IMR-90 (cell line): ENCODE results near the gene CCR5AS.

Experiments
- ATAC-seq: fragments of 200-7000 bp; cut with Tn5 transposase; 2 replicates; pipeline ENCODE4 v1.9.1; 2020; ENCODE audit warnings: low read depth, mild to moderate bottlenecking, moderate library complexity
- BruUV-seq: library from RNA; stranded (reverse); fragments of 400-500 nt; replicated peaks from 2 replicates; lab custom pipeline; 2021; lab: Mats Ljungman, UMichigan
- CTCF ChIA-PET: fragments of 300-600 bp; formaldehyde crosslinking; extraction: SDS; loops from one replicate; lab custom pipeline; 2021; ENCODE audit warnings: antibody characterized with exemption; lab: Yijun Ruan, JAX
- POLR2A ChIA-PET: fragments of 300-600 bp; sonication (Branson Sonifier 250); formaldehyde crosslinking; loops from one replicate; lab custom pipeline; 2022; ENCODE audit warnings: antibody characterized with exemption; ENCODE audit not compliant: unreplicated experiment; lab: Charles Lee
- DNase-seq: peaks from one replicate; pipeline ENCODE4 v3.0.0; 2013
- H2AFZ ChIP-seq: replicated peaks from 2 replicates; pipeline ENCODE3; 2013; ENCODE audit warnings: low read length, mild to moderate bottlenecking; ENCODE audit not compliant: poor library complexity
- H2AK5ac ChIP-seq: 2 replicates; pipeline ENCODE4 v1.6.1; 2013; ENCODE audit warnings: low read depth, low read length, inconsistent platforms
- H2AK9ac ChIP-seq: replicated peaks from 2 replicates; pipeline ENCODE3; 2013; ENCODE audit warnings: mild to moderate bottlenecking, low read depth, low read length, moderate library complexity; ENCODE audit not compliant: poor library complexity
- H2BK120ac ChIP-seq: 2 replicates; pipeline ENCODE4 v1.6.1; 2013; ENCODE audit warnings: low read depth, low read length, inconsistent platforms
- H2BK15ac ChIP-seq: 3 replicates; pipeline ENCODE4 v1.6.1; 2013; ENCODE audit warnings: low read depth, low read length, inconsistent platforms
- H2BK20ac ChIP-seq: 2 replicates; pipeline ENCODE4 v1.6.1; 2013; ENCODE audit warnings: low read depth, mild to moderate bottlenecking, inconsistent platforms, low read length, moderate library complexity
- H2BK5ac ChIP-seq: 2 replicates; pipeline ENCODE4 v1.6.1; 2013; ENCODE audit warnings: mild to moderate bottlenecking, low read depth, low read length, inconsistent platforms; ENCODE audit not compliant: poor library complexity, severe bottlenecking
- H3K14ac ChIP-seq: replicated peaks from 2 replicates; pipeline ENCODE4 v1.6.1; 2013; ENCODE audit warnings: low read depth, low read length, inconsistent platforms
- H3K18ac ChIP-seq: 2 replicates; pipeline ENCODE4 v1.6.1; 2013; ENCODE audit warnings: low read depth, low read length, control low read depth
- H3K23ac ChIP-seq: 2 replicates; pipeline ENCODE4 v1.6.1; 2013; ENCODE audit warnings: low read depth, low read length, inconsistent platforms
- H3K27ac ChIP-seq: 2 replicates; pipeline ENCODE4 v1.5.1; 2013; ENCODE audit warnings: mild to moderate bottlenecking, control low read depth, low read length; ENCODE audit not compliant: insufficient read depth
- H3K27me3 ChIP-seq: 2 replicates; pipeline ENCODE4 v1.6.1; 2013; ENCODE audit warnings: low read length; ENCODE audit not compliant: control insufficient read depth, insufficient read depth
- H3K36me3 ChIP-seq: 2 replicates; pipeline ENCODE4 v1.6.1; 2013; ENCODE audit warnings: low read length, mixed read lengths; ENCODE audit not compliant: control insufficient read depth, insufficient read depth
- H3K4ac ChIP-seq: 2 replicates; pipeline ENCODE4 v1.6.1; 2013; ENCODE audit warnings: low read depth, low read length, inconsistent platforms
- H3K4me1 ChIP-seq: 2 replicates; pipeline ENCODE4 v1.6.1; 2013; ENCODE audit warnings: low read length, mixed read lengths; ENCODE audit not compliant: control insufficient read depth, insufficient read depth
- H3K4me2 ChIP-seq: 2 replicates; pipeline ENCODE4 v1.6.1; 2013; ENCODE audit warnings: low read depth, mild to moderate bottlenecking, control low read depth, low read length, moderate library complexity
- H3K4me3 ChIP-seq: 2 replicates; pipeline ENCODE4 v1.5.1; 2013; ENCODE audit warnings: low read depth, mild to moderate bottlenecking, control low read depth, low read length, moderate library complexity; ENCODE audit not compliant: insufficient read depth
- H3K56ac ChIP-seq: 2 replicates; pipeline ENCODE4 v1.6.1; 2013; ENCODE audit warnings: low read length, inconsistent platforms; ENCODE audit not compliant: insufficient read depth; ENCODE audit errors: extremely low read depth
- H3K79me1 ChIP-seq, 2 experiments: 2 replicates each; pipeline ENCODE4 v1.6.1; 2013; ENCODE audit warnings: low read length in 2 of 2, inconsistent platforms in 1 of 2, low read depth in 1 of 2
- H3K9ac ChIP-seq: 2 replicates; pipeline ENCODE4 v1.6.1; 2013; ENCODE audit warnings: low read depth, low read length, control low read depth
- H3K9me1 ChIP-seq: 2 replicates; pipeline ENCODE4 v1.6.1; 2013; ENCODE audit warnings: low read length, inconsistent platforms; ENCODE audit not compliant: insufficient read depth
- H3K9me3 ChIP-seq: 2 replicates; pipeline ENCODE4 v1.6.1; 2013; ENCODE audit warnings: low read length; ENCODE audit not compliant: control insufficient read depth, insufficient read depth
- H4K20me1 ChIP-seq: 2 replicates; pipeline ENCODE4 v1.6.1; 2013; ENCODE audit warnings: low read length, inconsistent platforms; ENCODE audit not compliant: insufficient read depth
- H4K5ac ChIP-seq: 2 replicates; pipeline ENCODE4 v1.6.1; 2013; ENCODE audit warnings: mild to moderate bottlenecking, low read depth, low read length, control low read depth
- H4K8ac ChIP-seq, 2 experiments: 2 replicates each; pipeline ENCODE4 v1.6.1; 2013; ENCODE audit warnings: low read depth in 2 of 2, low read length in 2 of 2, control low read depth in 1 of 2, inconsistent platforms in 1 of 2
- H4K91ac ChIP-seq: 2 replicates; pipeline ENCODE4 v1.6.1; 2013; ENCODE audit warnings: low read depth, low read length, inconsistent platforms; ENCODE audit not compliant: insufficient read depth
- MAFK ChIP-seq: IDR thresholded peaks from 2 replicates; pipeline ENCODE4 v1.6.1; 2012; ENCODE audit warnings: low read depth, low read length, improper control_type of control experiment
- MXI1 ChIP-seq: IDR thresholded peaks from 2 replicates; pipeline ENCODE4 v1.6.1; 2012; ENCODE audit warnings: low read depth, mild to moderate bottlenecking, low read length, moderate library complexity, borderline replicate concordance
- POLR2A ChIP-seq: IDR thresholded peaks from 2 replicates; pipeline ENCODE4 v1.6.1; 2012; ENCODE audit warnings: mild to moderate bottlenecking, low read depth, low read length
- RCOR1 ChIP-seq: IDR thresholded peaks from 2 replicates; pipeline ENCODE4 v1.6.1; 2012; ENCODE audit warnings: mild to moderate bottlenecking, low read length, improper control_type of control experiment; ENCODE audit not compliant: insufficient replicate concordance
- RFX5 ChIP-seq: IDR thresholded peaks from 2 replicates; pipeline ENCODE4 v1.8.0; 2012; ENCODE audit warnings: low read depth, mild to moderate bottlenecking, low read length, moderate library complexity
- USF2 ChIP-seq: fragments of 150-350 bp; IDR thresholded peaks from 2 replicates; pipeline ENCODE4 v1.6.1; 2017; ENCODE audit warnings: mild to moderate bottlenecking, antibody characterized with exemption, low read length, low read depth
- WGBS, 2 experiments: methylation state at CpG; one replicate each; pipeline versions ENCODE4 v1.1.5 to v1.1.7; 2013; ENCODE audit warnings: missing lambda C conversion rate in 2 of 2; ENCODE audit not compliant: insufficient read length in 1 of 2; ENCODE audit errors: extremely low coverage in 2 of 2; 5-methylcytosine and 5-hydroxymethylcytosine counted together
- dilution Hi-C: fragments of 300-500 bp; cut with HindIII; formaldehyde crosslinking; loops from one replicate; pipeline ENCODE4 v1.14.3; 2018; ENCODE audit warnings: low sequenced_read_pairs; ENCODE audit not compliant: unreplicated experiment
- in situ Hi-C: fragments of 300-500 bp; cut with MboI; formaldehyde crosslinking; loops from 3 replicates; pipeline ENCODE4 v1.14.3; 2019; ENCODE audit warnings: low sequenced_read_pairs, inconsistent platforms, mixed read lengths
- intact Hi-C: fragments of 100-400 bp; cut with micrococcal nuclease; formaldehyde crosslinking; loops from 2 replicates; pipeline ENCODE4 v1.10.0; 2022
- TF ChIP-seq, protein P1 (sequence below): conservative IDR thresholded peaks from 2 replicates; pipeline ENCODE4 v1.5.1; 2012; ENCODE audit warnings: mild to moderate bottlenecking, low read depth, low read length, improper control_type of control experiment

Gene CCR5AS

GRCh38 chr3:46354478-46354877, 52.4 kb downstream of the CCR5AS start:
- Histone ChIP-seq H4K91ac (no peak overlapping the region), H3K23ac (no peak overlapping the region), H3K56ac (no peak overlapping the region), H4K20me1 (no peaks in the 10 kb centered on the region), H2BK15ac (no peak overlapping the region), H3K9ac (no peak overlapping the region), H3K4me3 (no peak overlapping the region), H3K4me1 (no peaks in the 10 kb centered on the region), H3K27ac (no peak overlapping the region), H2AFZ (no peak overlapping the region), H2BK20ac (no peak overlapping the region), H3K79me1 (no peaks in the 10 kb centered on the region), H2BK120ac (no peak overlapping the region), H4K5ac (no peak overlapping the region), H3K9me3 (no peaks in the 10 kb centered on the region), H3K18ac (no peak overlapping the region), H2BK5ac (no peak overlapping the region), H2AK9ac (no peak overlapping the region), H3K36me3 (no peaks in the 10 kb centered on the region), H3K4ac (no peak overlapping the region), H3K9me1 (no peaks in the 10 kb centered on the region), H2AK5ac (no peak overlapping the region), H3K27me3 (peaks cover 47% of the 10 kb centered on the region), H4K8ac (no peak overlapping the region), H3K14ac (no peak overlapping the region), H3K4me2 (no peak overlapping the region)
- intact Hi-C loops (no loop called here), in situ Hi-C loops (no loop called here), dilution Hi-C loops (no loop called here)
- POLR2A ChIA-PET = no interaction called here
- BruUV-seq = no TSS peak
- TF ChIP-seq MAFK = no peak
- no peak for TF ChIP-seq USF2
- TF ChIP-seq MXI1 = no peak
- no peak for TF ChIP-seq RFX5
- TF ChIP-seq, protein P1, sequence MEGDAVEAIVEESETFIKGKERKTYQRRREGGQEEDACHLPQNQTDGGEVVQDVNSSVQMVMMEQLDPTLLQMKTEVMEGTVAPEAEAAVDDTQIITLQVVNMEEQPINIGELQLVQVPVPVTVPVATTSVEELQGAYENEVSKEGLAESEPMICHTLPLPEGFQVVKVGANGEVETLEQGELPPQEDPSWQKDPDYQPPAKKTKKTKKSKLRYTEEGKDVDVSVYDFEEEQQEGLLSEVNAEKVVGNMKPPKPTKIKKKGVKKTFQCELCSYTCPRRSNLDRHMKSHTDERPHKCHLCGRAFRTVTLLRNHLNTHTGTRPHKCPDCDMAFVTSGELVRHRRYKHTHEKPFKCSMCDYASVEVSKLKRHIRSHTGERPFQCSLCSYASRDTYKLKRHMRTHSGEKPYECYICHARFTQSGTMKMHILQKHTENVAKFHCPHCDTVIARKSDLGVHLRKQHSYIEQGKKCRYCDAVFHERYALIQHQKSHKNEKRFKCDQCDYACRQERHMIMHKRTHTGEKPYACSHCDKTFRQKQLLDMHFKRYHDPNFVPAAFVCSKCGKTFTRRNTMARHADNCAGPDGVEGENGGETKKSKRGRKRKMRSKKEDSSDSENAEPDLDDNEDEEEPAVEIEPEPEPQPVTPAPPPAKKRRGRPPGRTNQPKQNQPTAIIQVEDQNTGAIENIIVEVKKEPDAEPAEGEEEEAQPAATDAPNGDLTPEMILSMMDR = no peak
- TF ChIP-seq RCOR1 = no peak
- TF ChIP-seq POLR2A = no peak
- ATAC-seq (no peak), DNase-seq (no peak)
- CTCF ChIA-PET = interaction anchor here (0.5 kb wide), 1 partner anchor 276 kb away, joined by 3 read pairs; no protein-coding TSS in a partner anchor
- no CpG with 5 or more reads among the region's 1 CpG for WGBS, 2 experiments
